MM.1S (cell line): ENCODE data around the gene CLMN.

ENCODE experiments used
- DNase-seq: peaks from one replicate; pipeline ENCODE4 v3.0.0-alpha.2; 2015
- H2AFZ ChIP-seq: fragments of 300-600 bp; sonication (generic); 2 replicates; pipeline ENCODE4 v1.6.0; 2016; ENCODE audit warnings: antibody characterized with exemption, low read length
- H3F3A ChIP-seq: fragments of 300-600 bp; sonication (generic); 2 replicates; pipeline ENCODE4 v1.6.1; 2016; ENCODE audit warnings: mild to moderate bottlenecking, antibody characterized with exemption, low read length, moderate library complexity, mixed read lengths; ENCODE audit not compliant: insufficient read depth
- H3K27ac ChIP-seq: fragments of 300-600 bp; sonication (generic); 2 replicates; pipeline ENCODE4 v1.5.1; 2016; ENCODE audit warnings: mild to moderate bottlenecking, low read length
- H3K27me3 ChIP-seq: fragments of 300-600 bp; sonication (generic); replicated peaks from 2 replicates; pipeline ENCODE4 v1.6.0; 2016; ENCODE audit warnings: low read length; ENCODE audit not compliant: insufficient read depth
- H3K36me3 ChIP-seq: fragments of 300-600 bp; sonication (generic); replicated peaks from 2 replicates; pipeline ENCODE4 v1.6.1; 2016; ENCODE audit warnings: mild to moderate bottlenecking, low read length, mixed read lengths; ENCODE audit not compliant: insufficient read depth
- H3K4me1 ChIP-seq: fragments of 300-600 bp; sonication (generic); 2 replicates; pipeline ENCODE4 v1.6.1; 2016; ENCODE audit warnings: low read length, mixed read lengths
- H3K4me2 ChIP-seq: fragments of 300-600 bp; sonication (generic); 2 replicates; pipeline ENCODE4 v1.6.0; 2016; ENCODE audit warnings: low read depth, low read length
- H3K4me3 ChIP-seq: fragments of 300-600 bp; sonication (generic); 2 replicates; pipeline ENCODE4 v1.5.1; 2016; ENCODE audit warnings: low read length, mixed read lengths
- H3K79me2 ChIP-seq: fragments of 300-600 bp; sonication (generic); 2 replicates; pipeline ENCODE4 v1.6.1; 2016; ENCODE audit warnings: mixed run types, low read length, mixed read lengths
- H3K9ac ChIP-seq: fragments of 300-600 bp; sonication (generic); 2 replicates; pipeline ENCODE4 v1.6.1; 2016; ENCODE audit warnings: low read length, mixed read lengths
- H3K9me2 ChIP-seq: fragments of 300-600 bp; sonication (generic); replicated peaks from 2 replicates; pipeline ENCODE4 v1.6.1; 2016; ENCODE audit warnings: mild to moderate bottlenecking, low read length, mixed read lengths; ENCODE audit not compliant: insufficient read depth
- H3K9me3 ChIP-seq: fragments of 300-600 bp; sonication (generic); replicated peaks from 2 replicates; pipeline ENCODE4 v1.6.1; 2016; ENCODE audit warnings: mild to moderate bottlenecking, low read length, mixed read lengths; ENCODE audit not compliant: insufficient read depth
- H4K20me1 ChIP-seq: fragments of 300-600 bp; sonication (generic); 2 replicates; pipeline ENCODE4 v1.6.1; 2016; ENCODE audit warnings: mild to moderate bottlenecking, low read length, moderate library complexity, mixed read lengths; ENCODE audit not compliant: insufficient read depth
- EZH2 ChIP-seq: fragments of 300-600 bp; sonication (generic); optimal IDR thresholded peaks from 2 replicates; pipeline ENCODE3; 2017; ENCODE audit warnings: low read depth, mild to moderate bottlenecking, antibody characterized with exemption, low read length, mixed read lengths
- EZH2phosphoT487 ChIP-seq: fragments of 300-600 bp; sonication (generic); IDR thresholded peaks from 2 replicates; pipeline ENCODE4 v1.6.1; 2018; ENCODE audit warnings: antibody characterized with exemption, low read length
- TF ChIP-seq, protein P1 (sequence below): fragments of 300-600 bp; sonication (generic); IDR thresholded peaks from 2 replicates; pipeline ENCODE4 v1.5.1; 2016; ENCODE audit warnings: antibody characterized with exemption, low read length, mixed read lengths

CLMN gene

DNA sequence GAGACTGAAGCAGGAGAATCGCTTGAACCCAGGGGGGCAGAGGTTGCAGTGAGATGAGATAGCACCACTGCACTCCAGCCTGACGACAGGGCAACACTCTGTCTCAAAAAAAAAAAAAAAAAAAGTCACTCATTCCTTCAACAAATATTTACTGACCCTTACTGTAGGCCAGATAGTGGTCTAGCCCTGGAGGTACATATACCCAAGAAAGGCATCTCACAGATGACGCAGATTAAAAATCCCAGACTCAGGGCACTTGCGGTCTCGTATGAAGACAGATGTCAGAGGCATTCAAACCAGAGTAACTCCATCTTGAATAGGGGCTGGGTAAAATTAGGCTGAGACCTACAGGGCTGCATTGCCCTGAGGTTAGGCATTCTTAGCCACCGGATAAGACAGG lies 44.8 kb downstream of the CLMN start:
- Histone ChIP-seq H3K9ac (no peak overlapping the region), H3K27ac (no peak overlapping the region), H2AFZ (no peak overlapping the region), H3K79me2 (no peaks in the 10 kb centered on the region), H3K9me3 (no peaks in the 10 kb centered on the region), H3K4me2 (no peak overlapping the region), H3K4me3 (no peak overlapping the region), H3K9me2 (no peaks in the 10 kb centered on the region), H3K36me3 (no peaks in the 10 kb centered on the region), H3K27me3 (no peaks in the 10 kb centered on the region), H3F3A (no peaks in the 10 kb centered on the region), H3K4me1 (0 out of 2 replicates have a peak, but pooled peaks cover 4% of the 10 kb centered on the region), H4K20me1 (no peaks in the 10 kb centered on the region)
- no peak for TF ChIP-seq EZH2
- TF ChIP-seq EZH2phosphoT487 = no peak
- DNase-seq = no peak

DNA sequence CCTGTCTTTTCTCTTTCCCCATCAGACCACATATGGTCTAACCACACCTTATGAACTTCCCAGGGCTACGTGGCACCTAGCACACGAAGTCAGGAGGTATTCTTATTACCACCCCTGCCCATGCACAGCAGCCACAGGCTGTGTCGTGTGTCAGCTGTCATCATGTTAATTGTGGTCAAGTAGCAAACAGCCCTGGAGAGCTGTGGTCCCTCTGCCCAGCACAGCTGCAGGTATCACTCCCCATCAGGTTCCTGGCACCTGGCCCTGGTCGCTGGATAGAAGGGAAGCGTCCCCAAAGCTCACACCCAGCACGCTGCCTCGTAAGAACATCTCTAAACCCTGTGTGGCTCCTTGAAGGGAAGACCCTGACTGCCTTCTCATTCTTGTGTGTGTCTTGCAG lies 45.4 kb downstream of the CLMN start:
- Histone ChIP-seq H3K27ac (no peak overlapping the region), H2AFZ (no peak overlapping the region), H3K9me3 (no peaks in the 10 kb centered on the region), H3K4me3 (no peak overlapping the region), H3K79me2 (no peaks in the 10 kb centered on the region), H3K36me3 (no peaks in the 10 kb centered on the region), H3K4me1 (0 out of 2 replicates have a peak, but pooled peaks cover 4% of the 10 kb centered on the region), H4K20me1 (no peaks in the 10 kb centered on the region), H3F3A (no peaks in the 10 kb centered on the region), H3K4me2 (no peak overlapping the region), H3K27me3 (no peaks in the 10 kb centered on the region), H3K9ac (no peak overlapping the region), H3K9me2 (no peaks in the 10 kb centered on the region)
- no peak for TF ChIP-seq EZH2phosphoT487
- no peak for TF ChIP-seq EZH2
- TF ChIP-seq, protein P1, sequence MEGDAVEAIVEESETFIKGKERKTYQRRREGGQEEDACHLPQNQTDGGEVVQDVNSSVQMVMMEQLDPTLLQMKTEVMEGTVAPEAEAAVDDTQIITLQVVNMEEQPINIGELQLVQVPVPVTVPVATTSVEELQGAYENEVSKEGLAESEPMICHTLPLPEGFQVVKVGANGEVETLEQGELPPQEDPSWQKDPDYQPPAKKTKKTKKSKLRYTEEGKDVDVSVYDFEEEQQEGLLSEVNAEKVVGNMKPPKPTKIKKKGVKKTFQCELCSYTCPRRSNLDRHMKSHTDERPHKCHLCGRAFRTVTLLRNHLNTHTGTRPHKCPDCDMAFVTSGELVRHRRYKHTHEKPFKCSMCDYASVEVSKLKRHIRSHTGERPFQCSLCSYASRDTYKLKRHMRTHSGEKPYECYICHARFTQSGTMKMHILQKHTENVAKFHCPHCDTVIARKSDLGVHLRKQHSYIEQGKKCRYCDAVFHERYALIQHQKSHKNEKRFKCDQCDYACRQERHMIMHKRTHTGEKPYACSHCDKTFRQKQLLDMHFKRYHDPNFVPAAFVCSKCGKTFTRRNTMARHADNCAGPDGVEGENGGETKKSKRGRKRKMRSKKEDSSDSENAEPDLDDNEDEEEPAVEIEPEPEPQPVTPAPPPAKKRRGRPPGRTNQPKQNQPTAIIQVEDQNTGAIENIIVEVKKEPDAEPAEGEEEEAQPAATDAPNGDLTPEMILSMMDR = no peak
- DNase-seq = no peak

DNA sequence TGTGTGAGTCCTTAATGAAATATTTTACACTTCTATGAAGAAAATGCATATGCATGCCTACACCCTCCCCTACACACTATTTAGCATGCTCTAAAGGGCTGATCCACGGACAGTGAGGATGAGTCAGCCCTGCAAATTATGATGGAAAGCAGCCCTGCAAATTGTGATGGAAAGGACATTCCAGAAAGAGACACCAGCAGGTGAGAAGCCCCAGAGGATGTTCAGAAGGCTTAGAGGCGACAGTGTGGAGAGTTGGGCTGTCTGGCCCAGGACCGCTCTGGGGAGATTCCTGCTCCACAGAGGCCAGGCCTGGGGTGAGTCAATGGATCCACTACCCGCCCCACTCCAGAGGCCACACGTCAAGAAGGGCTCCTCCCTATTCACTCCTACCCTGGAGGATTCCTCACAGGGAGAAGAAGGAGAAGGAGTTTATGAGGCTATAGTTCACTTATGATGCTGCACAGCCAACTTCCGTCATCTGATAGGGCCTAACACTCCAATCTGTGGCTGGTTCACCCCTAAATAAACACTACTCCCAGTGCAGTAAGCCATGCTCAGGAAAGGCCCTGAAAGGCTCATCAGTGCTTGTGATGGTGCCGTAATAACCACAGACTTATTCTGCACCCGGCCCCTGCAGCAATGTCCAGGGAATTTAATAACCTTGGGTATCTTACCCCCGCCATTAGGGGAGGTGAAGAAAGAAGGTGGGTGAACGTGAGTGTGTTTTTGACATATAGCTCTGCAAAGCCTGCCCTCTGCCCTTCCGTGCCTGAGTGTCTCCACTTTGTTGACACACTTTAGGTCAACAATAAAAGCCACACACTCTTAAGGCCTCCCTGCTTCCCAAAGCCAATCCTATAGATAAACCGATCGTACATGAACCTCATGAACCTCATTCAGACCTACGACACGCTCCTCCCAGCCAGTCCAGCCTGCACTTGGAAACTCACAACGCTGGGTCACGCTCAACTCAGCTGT lies 46.4 kb downstream of the CLMN start:
- no peaks in the 10 kb centered on the region for H3K9me2 ChIP-seq

More for the DNA sequence above, 46.4 kb downstream of the CLMN start:
- H3K4me2 ChIP-seq = no peak overlapping the region
- no peak for DNase-seq
- H2AFZ ChIP-seq = no peak overlapping the region
- no peak overlapping the region for H3K9ac ChIP-seq
- no peak for TF ChIP-seq EZH2
- TF ChIP-seq, protein P1 = no peak
- TF ChIP-seq EZH2phosphoT487 = no peak
- no peaks in the 10 kb centered on the region for H3K9me3 ChIP-seq
- no peak overlapping the region for H3K4me3 ChIP-seq
- H3F3A ChIP-seq = no peaks in the 10 kb centered on the region
- H3K4me1 ChIP-seq = 0 out of 2 replicates have a peak, but pooled peaks cover 4% of the 10 kb centered on the region
- H3K27ac ChIP-seq = no peak overlapping the region
- no peaks in the 10 kb centered on the region for H3K79me2 ChIP-seq
- no peaks in the 10 kb centered on the region for H3K27me3 ChIP-seq
- no peaks in the 10 kb centered on the region for H4K20me1 ChIP-seq
- H3K36me3 ChIP-seq = no peaks in the 10 kb centered on the region
